ENCODE measurements around the gene CDKN2B-AS1.

DNA sequence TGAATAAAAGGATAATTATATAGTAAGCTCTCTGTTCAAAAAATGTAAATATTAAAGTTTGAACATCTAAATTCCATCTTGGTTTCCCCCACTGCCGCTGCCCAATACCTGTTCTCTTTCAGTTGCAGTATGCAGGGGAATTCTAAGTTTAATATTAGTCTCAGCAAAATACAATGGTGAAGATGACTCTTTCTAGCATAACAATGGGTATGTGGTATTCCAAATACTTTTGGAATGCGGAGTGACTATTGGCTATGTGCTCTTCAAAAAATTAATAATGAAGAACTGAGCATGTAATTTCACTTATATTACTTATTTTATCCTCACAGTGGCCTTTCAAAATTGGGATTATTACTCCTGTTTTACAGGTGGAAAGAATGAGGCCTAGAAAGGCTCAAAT, 3.4 kb downstream of the CDKN2B-AS1 start:
- TF ChIP-seq, protein P1, sequence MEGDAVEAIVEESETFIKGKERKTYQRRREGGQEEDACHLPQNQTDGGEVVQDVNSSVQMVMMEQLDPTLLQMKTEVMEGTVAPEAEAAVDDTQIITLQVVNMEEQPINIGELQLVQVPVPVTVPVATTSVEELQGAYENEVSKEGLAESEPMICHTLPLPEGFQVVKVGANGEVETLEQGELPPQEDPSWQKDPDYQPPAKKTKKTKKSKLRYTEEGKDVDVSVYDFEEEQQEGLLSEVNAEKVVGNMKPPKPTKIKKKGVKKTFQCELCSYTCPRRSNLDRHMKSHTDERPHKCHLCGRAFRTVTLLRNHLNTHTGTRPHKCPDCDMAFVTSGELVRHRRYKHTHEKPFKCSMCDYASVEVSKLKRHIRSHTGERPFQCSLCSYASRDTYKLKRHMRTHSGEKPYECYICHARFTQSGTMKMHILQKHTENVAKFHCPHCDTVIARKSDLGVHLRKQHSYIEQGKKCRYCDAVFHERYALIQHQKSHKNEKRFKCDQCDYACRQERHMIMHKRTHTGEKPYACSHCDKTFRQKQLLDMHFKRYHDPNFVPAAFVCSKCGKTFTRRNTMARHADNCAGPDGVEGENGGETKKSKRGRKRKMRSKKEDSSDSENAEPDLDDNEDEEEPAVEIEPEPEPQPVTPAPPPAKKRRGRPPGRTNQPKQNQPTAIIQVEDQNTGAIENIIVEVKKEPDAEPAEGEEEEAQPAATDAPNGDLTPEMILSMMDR (tag by site-specific recombination; IDR thresholded peaks at IDR 0.05) = no peak
- no peak for TF ChIP-seq ZNF248 (tag by site-specific recombination; IDR thresholded peaks at IDR 0.05)
